HepG2 (cell line): ENCODE measurements around the gene DSCAML1. TPM values are rescaled to one million over a fixed set of nuclear protein-coding genes. Genes with fewer than 3 reads are reported as not detected.

Experiments used
- ATAC-seq: fragments of 200-7000 bp; cut with Tn5 transposase; 3 replicates; pipeline ENCODE4 v1.9.1; 2020; ENCODE audit warnings: mild to moderate bottlenecking, moderate library complexity
- BruUV-seq: library from RNA; stranded (reverse); fragments of 400-500 nt; replicated peaks from 2 replicates; lab custom pipeline; 2021; lab: Mats Ljungman, UMichigan
- CTCF ChIA-PET: fragments of 300-600 bp; formaldehyde crosslinking; extraction: SDS; loops from one replicate; lab custom pipeline; 2021; ENCODE audit warnings: low total read pairs, inconsistent platforms, low intra/inter-chr PET ratio; lab: Yijun Ruan, JAX
- POLR2A ChIA-PET: fragments of 350-600 bp; sonication (Branson Sonifier 250); formaldehyde crosslinking; loops from one replicate; lab custom pipeline; 2020; ENCODE audit warnings: antibody characterized with exemption, inconsistent platforms; lab: Yijun Ruan, JAX
- DNase-seq: peaks from one replicate; pipeline ENCODE4 v3.0.0-alpha.2; 2015; ENCODE audit warnings: low spot score
- FAIRE-seq: peaks from 3 replicates; lab custom pipeline; 2011; peaks lifted over from hg19 to GRCh38; lab: Jason Lieb, UNC
- H2AFZ ChIP-seq: one replicate; pipeline ENCODE4 v1.6.1; 2011; ENCODE audit warnings: low read length, inconsistent platforms
- H3K27ac ChIP-seq: fragments of 300-600 bp; 3 replicates; pipeline ENCODE4 v1.8.0; 2011; ENCODE audit warnings: mixed run types, mild to moderate bottlenecking, mixed read lengths, low read length, inconsistent platforms; ENCODE audit not compliant: insufficient read depth; ENCODE audit errors: extremely low read length
- H3K27me3 ChIP-seq, 2 experiments: fragments of 200-600 bp in 1 of 2; 2 replicates in 1 of 2; 3 replicates in 1 of 2; pipeline versions ENCODE4 v1.6.0 to v1.8.0; 2011; ENCODE audit warnings: low read length in 2 of 2, mild to moderate bottlenecking in 2 of 2, moderate library complexity in 2 of 2, inconsistent platforms in 1 of 2; ENCODE audit not compliant: insufficient read depth in 2 of 2, control insufficient read depth in 1 of 2
- H3K36me3 ChIP-seq, 2 experiments: fragments of 200-600 bp in 1 of 2; replicated peaks in 1 of 2; 2 replicates in 1 of 2; 3 replicates in 1 of 2; pipeline versions ENCODE4 v1.5.1 to v1.8.0; 2011; ENCODE audit warnings: low read length in 2 of 2, inconsistent platforms in 1 of 2; ENCODE audit not compliant: insufficient read depth in 2 of 2, control insufficient read depth in 1 of 2
- H3K4me1 ChIP-seq: 2 replicates; pipeline ENCODE4 v1.5.1; 2012; ENCODE audit warnings: low read length, inconsistent platforms; ENCODE audit not compliant: insufficient read depth
- H3K4me2 ChIP-seq: 2 replicates; pipeline ENCODE4 v1.6.0; 2011; ENCODE audit warnings: low read depth, low read length, inconsistent platforms
- H3K4me3 ChIP-seq, 3 experiments: fragments of 200-600 bp in 1 of 3; sonication (generic), shearing (Covaris generic) in 1 of 3; replicated peaks in 1 of 3; 2 replicates each; pipeline ENCODE4 v1.5.1; 2011 to 2016; ENCODE audit warnings: low read length in 3 of 3, inconsistent platforms in 2 of 3, low read depth in 2 of 3, mild to moderate bottlenecking in 2 of 3, control low read depth in 1 of 3, mixed read lengths in 1 of 3; ENCODE audit not compliant: insufficient read depth in 1 of 3
- H3K79me2 ChIP-seq: one replicate; pipeline ENCODE4 v1.6.1; 2011; ENCODE audit warnings: low read length, inconsistent platforms; ENCODE audit not compliant: insufficient read depth
- H3K9ac ChIP-seq: 2 replicates; pipeline ENCODE4 v1.6.0; 2011; ENCODE audit warnings: mild to moderate bottlenecking, low read depth, low read length, inconsistent platforms; ENCODE audit not compliant: insufficient read depth
- H3K9me3 ChIP-seq: 2 replicates; pipeline ENCODE4 v1.5.1; 2012; ENCODE audit warnings: mild to moderate bottlenecking, low read length
- H4K20me1 ChIP-seq: 2 replicates; pipeline ENCODE4 v1.6.0; 2011; ENCODE audit warnings: inconsistent platforms, mild to moderate bottlenecking, low read length, moderate library complexity; ENCODE audit not compliant: insufficient read depth
- ARID4A ChIP-seq: sonication (generic); formaldehyde crosslinking; IDR thresholded peaks from 2 replicates; pipeline ENCODE4 v1.5.0; 2020; ENCODE audit warnings: mild to moderate bottlenecking, missing genetic modification reagents, borderline replicate concordance
- FOXC1 ChIP-seq: sonication (generic); formaldehyde crosslinking; IDR thresholded peaks from 2 replicates; pipeline ENCODE4 v1.8.0; 2022; ENCODE audit warnings: mild to moderate bottlenecking, missing genetic modification reagents, borderline replicate concordance
- FOXK1 ChIP-seq: sonication (generic); formaldehyde crosslinking; IDR thresholded peaks from 2 replicates; pipeline ENCODE4 v1.4.0; 2020; ENCODE audit warnings: low read depth, missing genetic modification reagents, borderline replicate concordance
- HNRNPH1 ChIP-seq: fragments of 200-400 bp; formaldehyde crosslinking; optimal IDR thresholded peaks from 2 replicates; pipeline ENCODE3; 2017; ENCODE audit warnings: mild to moderate bottlenecking, low read depth, low read length
- KDM2A ChIP-seq: sonication (generic); formaldehyde crosslinking; IDR thresholded peaks from 2 replicates; pipeline ENCODE4 v1.4.0; 2020; ENCODE audit warnings: low read depth, missing genetic modification reagents, borderline replicate concordance
- LCORL ChIP-seq, 2 experiments: fragments of 450-650 bp in 1 of 2; sonication (generic) in 1 of 2; formaldehyde crosslinking in 1 of 2; IDR thresholded peaks; 2 replicates each; pipeline versions ENCODE4 v1.5.0 to v1.6.1; 2017 to 2020; ENCODE audit warnings: antibody characterized with exemption in 1 of 2, missing genetic modification reagents in 1 of 2
- MAZ ChIP-seq, 2 experiments: sonication (generic) in 1 of 2; formaldehyde crosslinking in 1 of 2; IDR thresholded peaks; 2 replicates each; pipeline versions ENCODE4 v1.5.0 to v1.6.1; 2012 to 2020; ENCODE audit warnings: low read depth in 2 of 2, mild to moderate bottlenecking in 2 of 2, borderline replicate concordance in 1 of 2, improper control_type of control experiment in 1 of 2, low read length in 1 of 2, missing genetic modification reagents in 1 of 2, moderate library complexity in 1 of 2
- NR3C1 ChIP-seq: sonication (generic); formaldehyde crosslinking; IDR thresholded peaks from 2 replicates; pipeline ENCODE4 v1.4.0; 2020; ENCODE audit warnings: missing genetic modification reagents
- PAWR ChIP-seq: sonication (generic); formaldehyde crosslinking; IDR thresholded peaks from 2 replicates; pipeline ENCODE4 v1.4.0; 2020; ENCODE audit warnings: missing genetic modification reagents, mild to moderate bottlenecking, borderline replicate concordance
- SAP130 ChIP-seq: IDR thresholded peaks from 2 replicates; pipeline ENCODE4 v1.6.1; 2016; ENCODE audit warnings: low read depth
- SP140L ChIP-seq: sonication (generic); formaldehyde crosslinking; IDR thresholded peaks from 2 replicates; pipeline ENCODE4 v1.4.0; 2020; ENCODE audit warnings: missing genetic modification reagents, borderline replicate concordance
- TCF7L2 ChIP-seq: IDR thresholded peaks from 2 replicates; pipeline ENCODE4 v1.6.1; 2011; ENCODE audit warnings: mild to moderate bottlenecking, low read depth, low read length, moderate library complexity
- TFDP1 ChIP-seq: IDR thresholded peaks from 2 replicates; pipeline ENCODE4 v1.6.1; 2016; ENCODE audit warnings: missing compliant biosample characterization, missing genetic modification reagents, borderline replicate concordance
- TMF1 ChIP-seq: sonication (generic); formaldehyde crosslinking; IDR thresholded peaks from 2 replicates; pipeline ENCODE4 v1.8.1; 2022; ENCODE audit warnings: low read depth, missing genetic modification reagents
- ZNF430 ChIP-seq: sonication (generic); formaldehyde crosslinking; IDR thresholded peaks from 2 replicates; pipeline ENCODE4 v1.9.0; 2021; ENCODE audit warnings: mild to moderate bottlenecking, missing genetic modification reagents
- WGBS: methylation state at CpG from one replicate; pipeline ENCODE4 v1.1.6; 2017; ENCODE audit warnings: low lambda C conversion rate; 5-methylcytosine and 5-hydroxymethylcytosine counted together
- in situ Hi-C: cut with HindIII; loops from 2 replicates; pipeline ENCODE4 v1.10.0; 2017; ENCODE audit warnings: low pct_unique_long_range_greater_than_20kb; ENCODE audit not compliant: extremely low pct_ligation_motif_present
- intact Hi-C: fragments of 100-400 bp; cut with micrococcal nuclease; formaldehyde crosslinking; loops from one replicate; pipeline ENCODE4 v1.10.0; 2022; ENCODE audit not compliant: unreplicated experiment
- polyA plus RNA-seq, 8 experiments: library from polyadenylated mRNA; depleted of rRNA in 3 of 8; stranded (reverse) in 7 of 8; unstranded in 1 of 8; fragments of >200 nt; fragmentation: Illumina TruSeq in 4 of 8; extraction: Trizol in 4 of 8; gene quantifications; 2 replicates each; pipeline versions ENCODE4 v1.2.1 to v1.2.3, GENCODE V29; 2011 to 2016; ENCODE audit warnings: low read depth in 4 of 8, missing spikeins in 1 of 8, mixed read lengths in 1 of 8; ENCODE audit not compliant: insufficient read depth in 1 of 8
- total RNA-seq, 5 experiments: library from RNA; depleted of rRNA; stranded (reverse); fragments of >200 nt; fragmentation: Illumina TruSeq; extraction: Trizol; gene quantifications; 2 replicates each; pipeline ENCODE4 v1.2.3, GENCODE V29; 2016; ENCODE audit warnings: low read depth in 1 of 5

The DSCAML1 gene
- total and polyA plus RNA-seq, 2 of the 13 experiments (the other 11 are each of a cell fraction or from before 2014, with no cell fraction given), result 0.29 to 0.40 TPM

GRCh38 chr11:117817368-117818040 lies 20.5 kb upstream of the DSCAML1 start (continued):
- peak; percentile 26; the same call in 1 of the 2 replicates for TF ChIP-seq TFDP1 (CRISPR knock-in tag)
- peak; percentile 68 for TF ChIP-seq KDM2A (CRISPR knock-in tag)
- TF ChIP-seq FOXC1 (CRISPR knock-in tag), result peak; percentile 66
- TF ChIP-seq HNRNPH1, result peak; percentile 18
- no peak for TF ChIP-seq TCF7L2
- no peak for TF ChIP-seq SP140L (CRISPR knock-in tag)
- TF ChIP-seq MAZ (IDR thresholded peaks at IDR 0.05; ENCODE audit: borderline replicate concordance, low read depth, low read length), result peak; percentile 34; the same call in 1 of the 2 replicates
- TF ChIP-seq MAZ (CRISPR knock-in tag; IDR thresholded peaks at IDR 0.05; ENCODE audit: low read depth), result no peak
- TF ChIP-seq SAP130, result peak; percentile 23; the same call in 1 of the 2 replicates

- no peaks in the 10 kb centered on the region for H3K36me3 ChIP-seq
- in situ Hi-C loops, result no loop called here
- no peaks in the 10 kb centered on the region for H3K79me2 ChIP-seq
- intact Hi-C loops, result loop anchor here (1.0 kb wide), 1 partner anchor 374 kb away; no protein-coding TSS in a partner anchor
- peaks cover 0 to 5% of the 10 kb centered on the region in 2 experiments; a peak in 1 of 5 replicates for H3K27me3 ChIP-seq
- H3K27ac ChIP-seq, result no peak overlapping the region
- ChIA-PET CTCF (interaction anchor here (1.3 to 3.9 kb wide), 5 partner anchors 9 to 391 kb away, joined by 6 to 42 read pairs (median 9); no protein-coding TSS in a partner anchor), POLR2A (interaction anchor here (1.9 kb wide), 1 partner anchor 11 kb away, joined by 5 read pairs; no protein-coding TSS in a partner anchor)
- H3K9ac ChIP-seq, result no peak overlapping the region
- 43% methylated on average over 1 of the region's 5 CpGs for WGBS
- no TSS peak for BruUV-seq
- FAIRE-seq (no peak), DNase-seq (no peak), ATAC-seq (peak; percentile 22)
- peak overlapping the region in 1 of 3 experiments; percentile 61; a peak in 2 of 6 replicates for H3K4me3 ChIP-seq
- H3K4me2 ChIP-seq, result peak overlapping the region; percentile 90
- H2AFZ ChIP-seq, result no peak overlapping the region
- H3K4me1 ChIP-seq, result peaks cover 67% of the 10 kb centered on the region
- peaks cover 3% of the 10 kb centered on the region; the same call in 1 of the 2 replicates for H4K20me1 ChIP-seq
- no peaks in the 10 kb centered on the region for H3K9me3 ChIP-seq
- TF ChIP-seq LCORL (IDR thresholded peaks at IDR 0.05) (no peak), LCORL (CRISPR knock-in tag; IDR thresholded peaks at IDR 0.05) (no peak), NR3C1 (CRISPR knock-in tag) (no peak), PAWR (no peak), ARID4A (CRISPR knock-in tag) (0 out of 2 replicates have a peak, but pooled peaks have one; percentile 13), ZNF430 (CRISPR knock-in tag) (no peak), FOXK1 (no peak), TMF1 (CRISPR knock-in tag) (no peak)
Measured at GRCh38 chr11:117816846-117817367, 19.9 kb upstream of the DSCAML1 start.
